ENCODE results near the gene SYNDIG1. TPM values are rescaled to one million over a fixed set of nuclear protein-coding genes. Genes with fewer than 3 reads are reported as not detected.

The SYNDIG1 gene
- total and polyA plus RNA-seq, 2 of the 4 experiments (the other 2 are of a cell fraction), result not detected

DNA sequence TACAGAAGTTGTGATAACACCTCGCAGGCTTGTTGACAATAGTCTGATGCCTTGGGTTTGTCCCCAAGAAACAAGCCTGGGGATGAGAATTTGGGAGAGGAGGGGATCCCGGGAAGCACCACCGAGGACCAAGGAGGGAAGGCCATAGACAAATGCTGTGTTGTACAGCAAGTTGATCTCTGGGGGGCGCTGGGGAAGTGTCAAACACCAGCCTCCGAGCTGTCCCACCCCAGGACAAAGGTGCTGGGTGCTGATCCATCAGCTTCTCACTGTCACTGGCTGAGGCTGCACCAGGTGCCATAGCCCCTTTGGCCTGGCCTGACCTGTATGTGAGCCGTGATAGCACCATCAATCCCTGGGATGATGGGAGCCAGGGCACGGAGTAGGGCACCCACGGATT is 64.0 kb downstream of the SYNDIG1 start:
- no peak overlapping the region for H3K4ac ChIP-seq (ENCODE audit: low read depth, low read length)
- no peak overlapping the region for H2AK5ac ChIP-seq (ENCODE audit: low read depth, low read length)
- DNase-seq, result no peak
- CTCF ChIA-PET, result no interaction called here
- intact Hi-C loops (cut with micrococcal nuclease) (no loop called here), in situ Hi-C loops (cut with MboI; ENCODE audit: low sequenced_read_pairs) (no loop called here), dilution Hi-C loops (cut with HindIII; ENCODE audit: low sequenced_read_pairs, unreplicated experiment) (no loop called here)
- H3K23ac ChIP-seq (ENCODE audit: low read depth, low read length), result no peak overlapping the region
- TF ChIP-seq MAZ (IDR thresholded peaks at IDR 0.05; ENCODE audit: borderline replicate concordance, low read depth, low read length), result no peak
- TF ChIP-seq FOS (IDR thresholded peaks at IDR 0.05; ENCODE audit: low read depth, low read length), result no peak
- no peak for TF ChIP-seq RAD21 (IDR thresholded peaks at IDR 0.05; ENCODE audit: low read length)
- no peak for TF ChIP-seq SMC3 (IDR thresholded peaks at IDR 0.05; ENCODE audit: low read depth, low read length)
- no peak for TF ChIP-seq BHLHE40 (IDR thresholded peaks at IDR 0.05; ENCODE audit: low read depth, low read length)
- no peak for TF ChIP-seq MAFK (IDR thresholded peaks at IDR 0.05; ENCODE audit: low read depth, low read length)
- no peak overlapping the region for H2AK9ac ChIP-seq (replicated peaks; ENCODE audit: low read depth, low read length, poor library complexity)
- no peak overlapping the region for H3K27ac ChIP-seq (ENCODE audit: insufficient read depth, low read length)
- no TSS peak for BruUV-seq (replicated peaks)
- H3K14ac ChIP-seq (replicated peaks; ENCODE audit: low read depth, low read length), result no peak overlapping the region
- H2BK5ac ChIP-seq (ENCODE audit: low read depth, low read length, poor library complexity, severe bottlenecking), result no peak overlapping the region
- no peaks in the 10 kb centered on the region for H4K20me1 ChIP-seq (ENCODE audit: insufficient read depth, low read length)
- H2BK120ac ChIP-seq (ENCODE audit: low read depth, low read length), result no peak overlapping the region
- no peak overlapping the region for H2AFZ ChIP-seq (replicated peaks; ENCODE audit: low read length, poor library complexity)
- no peak overlapping the region for H3K4me3 ChIP-seq (ENCODE audit: insufficient read depth, low read depth, low read length)
- POLR2A ChIA-PET (ENCODE audit: unreplicated experiment), result no interaction called here
- H4K8ac ChIP-seq (ENCODE audit: low read depth in 2 of 2, low read length in 2 of 2), result no peak overlapping the region
- no peaks in the 10 kb centered on the region for H3K9me3 ChIP-seq (ENCODE audit: control insufficient read depth, insufficient read depth, low read length)
- no peaks in the 10 kb centered on the region; the same call in 1 of the 2 replicates for H3K27me3 ChIP-seq (ENCODE audit: control insufficient read depth, insufficient read depth, low read length)
- no peak for ATAC-seq (ENCODE audit: low read depth)
- H4K91ac ChIP-seq (ENCODE audit: insufficient read depth, low read depth, low read length), result no peak overlapping the region
- H3K56ac ChIP-seq (ENCODE audit: extremely low read depth, insufficient read depth, low read length), result no peak overlapping the region
- H3K9me1 ChIP-seq (ENCODE audit: insufficient read depth, low read length), result no peaks in the 10 kb centered on the region
- no peak overlapping the region for H3K4me2 ChIP-seq (ENCODE audit: low read depth, low read length)
- no peak overlapping the region for H4K5ac ChIP-seq (ENCODE audit: low read depth, low read length)
- H3K18ac ChIP-seq (ENCODE audit: low read depth, low read length), result no peak overlapping the region
- H2BK20ac ChIP-seq (ENCODE audit: low read depth, low read length), result no peak overlapping the region
- 71% methylated on average over 1 of the region's 8 CpGs; no CpG with 5 or more reads in 1 of the 2 experiments for WGBS, 2 experiments (ENCODE audit: extremely low coverage in 2 of 2, insufficient read length in 1 of 2)
- no peak overlapping the region for H2BK15ac ChIP-seq (ENCODE audit: low read depth, low read length)
- H3K79me1 ChIP-seq (ENCODE audit: low read depth in 1 of 2, low read length in 2 of 2), result no peaks in the 10 kb centered on the region
- no peaks in the 10 kb centered on the region for H3K4me1 ChIP-seq (ENCODE audit: control insufficient read depth, insufficient read depth, low read length)
- H3K9ac ChIP-seq (ENCODE audit: low read depth, low read length), result no peak overlapping the region
- no peaks in the 10 kb centered on the region for H3K36me3 ChIP-seq (ENCODE audit: control insufficient read depth, insufficient read depth, low read length)

All from IMR-90 (cell line).